Measurements from ENCODE around the gene LAIR1.
"Not testable (repeated sequence)": the region's sequence is repeated elsewhere in the genome, so short reads cannot be mapped to it uniquely, and the experiment has no call there.

Gene LAIR1

GRCh38 chr19:54379187-54379678 lies 14.5 kb upstream of the LAIR1 start:
- no peak for DNase-seq (ENCODE audit: insufficient read length, low spot score)
- no peak for FAIRE-seq

- no peak for FAIRE-seq
- DNase-seq (ENCODE audit: insufficient read length, low spot score): no peak
Observed at GRCh38 chr19:54376610-54377285, 12.0 kb upstream of the LAIR1 start.

- not testable (repeated sequence) for FAIRE-seq
Observed at GRCh38 chr19:54375181-54375938, 10.6 kb upstream of the LAIR1 start.

GRCh38 chr19:54373781-54374631 lies 9.3 kb upstream of the LAIR1 start:
- FAIRE-seq: no peak
- DNase-seq (ENCODE audit: insufficient read length, low spot score): no peak

More at GRCh38 chr19:54375181-54375938, 10.6 kb upstream of the LAIR1 start:
- not testable (repeated sequence) for DNase-seq (ENCODE audit: insufficient read length, low spot score)

GRCh38 chr19:54371453-54371852 lies 6.7 kb upstream of the LAIR1 start:
- FAIRE-seq; DNase-seq (ENCODE audit: insufficient read length, low spot score): not testable (repeated sequence)

GRCh38 chr19:54370434-54370796 lies 5.7 kb upstream of the LAIR1 start:
- not testable (repeated sequence) for DNase-seq (ENCODE audit: insufficient read length, low spot score); FAIRE-seq

GRCh38 chr19:54369688-54370433 lies 5.1 kb upstream of the LAIR1 start:
- not testable (repeated sequence) for FAIRE-seq; DNase-seq (ENCODE audit: insufficient read length, low spot score)

- no peak for FAIRE-seq
- no peak for DNase-seq (ENCODE audit: insufficient read length, low spot score)
Observed at GRCh38 chr19:54369082-54369687, 4.5 kb upstream of the LAIR1 start.

GRCh38 chr19:54366811-54367210 lies 2.1 kb upstream of the LAIR1 start:
- FAIRE-seq: no peak
- DNase-seq (ENCODE audit: insufficient read length, low spot score): no peak

GRCh38 chr19:54365798-54366197 lies 1.1 kb upstream of the LAIR1 start:
- DNase-seq (ENCODE audit: insufficient read length, low spot score): not testable (repeated sequence)
- FAIRE-seq: peak; percentile 69

GRCh38 chr19:54361680-54362422 lies 2.9 kb downstream of the LAIR1 start:
- FAIRE-seq: peak; percentile 74
- DNase-seq (ENCODE audit: insufficient read length, low spot score): not testable (repeated sequence)

GRCh38 chr19:54359149-54359820 lies 5.4 kb downstream of the LAIR1 start:
- FAIRE-seq: peak; percentile 78
- DNase-seq (ENCODE audit: insufficient read length, low spot score): not testable (repeated sequence)

- FAIRE-seq (no peak), DNase-seq (ENCODE audit: insufficient read length, low spot score) (no peak)
Observed at GRCh38 chr19:54357381-54357780, 7.3 kb downstream of the LAIR1 start.

GRCh38 chr19:54356444-54357056 lies 8.2 kb downstream of the LAIR1 start:
- no peak for DNase-seq (ENCODE audit: insufficient read length, low spot score)
- FAIRE-seq: no peak

- FAIRE-seq (no peak), DNase-seq (ENCODE audit: insufficient read length, low spot score) (no peak)
Observed at GRCh38 chr19:54355675-54356074, 9.1 kb downstream of the LAIR1 start.

- DNase-seq (ENCODE audit: insufficient read length, low spot score) (no peak), FAIRE-seq (no peak)
Observed at GRCh38 chr19:54354761-54355160, 10.0 kb downstream of the LAIR1 start.

- FAIRE-seq: no peak
- DNase-seq (ENCODE audit: insufficient read length, low spot score): no peak
Observed at GRCh38 chr19:54352546-54352945, 12.2 kb downstream of the LAIR1 start.

- FAIRE-seq (no peak), DNase-seq (ENCODE audit: insufficient read length, low spot score) (no peak)
Observed at GRCh38 chr19:54352041-54352440, 12.7 kb downstream of the LAIR1 start.
